Fibroblast of peridontal ligament (primary cell): Measurements from ENCODE around the gene ZNF397.
A peak's percentile ranks its signal among the peaks of the same experiment; 100 is the strongest.
"Not testable (repeated sequence)": the region's sequence is repeated elsewhere in the genome, so short reads cannot be mapped to it uniquely, and the experiment has no call there.

Source experiments
- DNase-seq: peaks from one replicate; pipeline ENCODE4 v3.0.0-alpha.2; 2010; ENCODE audit errors: extremely low read depth

ZNF397 gene

DNA sequence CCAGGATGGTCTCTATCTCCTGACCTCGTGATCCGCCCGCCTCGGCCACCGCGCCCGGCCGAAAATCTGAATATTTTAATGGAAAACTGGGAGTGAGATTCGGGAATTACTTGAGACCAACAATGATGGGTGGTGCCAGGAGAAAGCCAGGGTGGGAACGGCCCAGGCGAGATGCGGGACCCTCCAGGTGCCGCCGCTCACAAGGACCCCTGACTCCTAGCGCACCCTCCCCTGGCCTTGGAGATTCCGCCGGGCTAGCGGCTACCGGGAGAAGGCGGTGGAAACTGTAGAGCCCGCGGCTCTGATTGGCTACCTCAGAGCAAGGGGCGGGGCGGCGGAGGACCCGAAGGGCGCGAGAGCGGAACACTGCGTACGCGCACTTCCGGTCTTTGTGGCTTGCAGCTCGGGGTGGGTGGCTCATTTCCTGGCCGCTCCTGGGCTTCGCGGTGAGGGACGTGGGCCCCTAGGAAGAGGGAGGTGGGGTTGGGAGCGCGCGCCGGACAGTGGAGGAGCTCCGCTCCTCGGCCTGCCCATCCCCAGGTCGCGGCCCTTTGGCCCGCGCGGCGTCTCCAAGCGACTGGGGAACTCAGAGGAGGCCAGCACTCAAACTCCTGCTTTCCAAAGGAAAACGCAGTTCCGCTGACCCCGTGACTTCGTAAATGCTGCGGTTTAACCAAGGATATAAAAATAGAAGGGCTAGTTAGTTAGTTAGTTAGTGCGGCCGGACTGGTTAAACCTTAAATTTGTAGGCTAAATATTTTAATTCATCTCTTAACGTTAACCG lies at the start of gene ZNF397:
Gene ZNF397, plus strand, starts transcription at position 371 of the 784 bp plus-strand sequence. CDS start 1,437 bp downstream, outside the sequence.
- peak; percentile 94 for DNase-seq

DNA sequence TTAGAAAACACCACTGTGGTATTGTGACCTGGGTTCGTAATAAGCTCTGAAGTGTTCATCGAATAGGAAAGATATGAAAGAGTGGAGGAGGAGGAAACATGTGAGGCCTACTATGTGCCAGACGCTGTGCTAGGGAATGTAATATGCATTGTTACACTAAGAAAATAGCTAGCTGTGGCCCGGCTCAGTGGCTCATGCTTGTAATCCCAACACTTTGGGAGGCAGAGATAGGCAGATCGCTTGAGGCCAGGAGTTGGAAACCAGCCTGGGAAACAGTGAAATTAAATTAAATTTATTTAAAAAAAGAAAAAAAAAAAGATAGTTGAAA lies 49.2 kb upstream of the ZNF397 start:
- no peak for DNase-seq

DNA sequence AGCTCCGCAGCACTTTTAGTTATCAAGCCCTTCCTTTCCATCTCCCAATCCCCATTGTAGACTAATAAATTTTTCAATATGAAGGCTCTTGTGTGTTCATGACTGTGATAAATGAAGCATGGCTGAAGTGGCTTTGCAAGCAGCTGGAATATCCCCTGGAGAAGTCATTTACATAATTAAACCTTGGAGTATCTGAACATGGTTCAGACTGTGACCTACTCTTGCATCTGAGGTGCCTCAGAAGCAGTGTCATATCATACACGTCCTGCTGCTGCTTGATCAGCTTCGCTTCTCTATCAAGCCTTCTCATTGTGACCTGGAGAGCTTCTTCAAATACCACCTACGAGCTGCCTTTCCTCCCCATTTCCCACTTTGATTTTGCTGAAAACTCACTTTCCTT lies 48.4 kb upstream of the ZNF397 start:
- no peak for DNase-seq

DNA sequence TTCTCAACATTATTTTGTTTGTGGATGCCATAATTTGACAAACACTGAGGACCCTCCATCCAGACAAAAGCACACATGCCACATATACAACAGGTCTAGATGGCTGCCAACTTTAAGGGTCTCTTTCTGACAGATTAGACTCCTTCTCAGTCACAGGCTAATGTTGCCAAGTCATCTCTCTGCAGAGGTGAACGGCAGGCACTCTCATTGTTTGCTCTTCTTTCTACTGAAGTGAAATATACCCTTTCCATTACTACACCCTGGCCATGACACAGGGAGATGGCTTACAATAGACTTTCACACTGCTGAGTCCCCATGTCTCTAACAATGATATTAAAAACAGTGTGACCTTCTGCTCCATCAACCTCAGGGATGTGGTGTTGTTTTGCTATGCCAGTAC lies 47.5 kb upstream of the ZNF397 start:
- no peak for DNase-seq

DNA sequence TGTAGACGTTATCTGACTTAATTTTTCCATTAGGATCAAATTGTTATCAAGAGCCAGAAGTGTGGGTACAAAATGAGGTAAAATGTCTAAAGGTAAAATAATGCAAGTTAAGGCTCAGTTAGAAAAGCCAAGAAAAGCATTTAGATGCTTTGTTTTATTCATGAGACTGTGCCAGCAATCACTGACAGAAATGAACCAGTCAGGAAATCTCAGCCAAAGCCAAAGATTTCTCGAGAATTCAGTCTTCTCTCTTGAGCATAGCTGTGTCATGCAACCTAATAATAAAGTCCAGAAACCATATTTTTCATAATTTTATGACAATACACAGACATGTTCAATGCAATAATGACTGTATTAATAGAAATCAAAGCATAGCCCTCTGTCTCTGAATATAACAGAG lies 43.5 kb upstream of the ZNF397 start:
- DNase-seq: no peak

DNA sequence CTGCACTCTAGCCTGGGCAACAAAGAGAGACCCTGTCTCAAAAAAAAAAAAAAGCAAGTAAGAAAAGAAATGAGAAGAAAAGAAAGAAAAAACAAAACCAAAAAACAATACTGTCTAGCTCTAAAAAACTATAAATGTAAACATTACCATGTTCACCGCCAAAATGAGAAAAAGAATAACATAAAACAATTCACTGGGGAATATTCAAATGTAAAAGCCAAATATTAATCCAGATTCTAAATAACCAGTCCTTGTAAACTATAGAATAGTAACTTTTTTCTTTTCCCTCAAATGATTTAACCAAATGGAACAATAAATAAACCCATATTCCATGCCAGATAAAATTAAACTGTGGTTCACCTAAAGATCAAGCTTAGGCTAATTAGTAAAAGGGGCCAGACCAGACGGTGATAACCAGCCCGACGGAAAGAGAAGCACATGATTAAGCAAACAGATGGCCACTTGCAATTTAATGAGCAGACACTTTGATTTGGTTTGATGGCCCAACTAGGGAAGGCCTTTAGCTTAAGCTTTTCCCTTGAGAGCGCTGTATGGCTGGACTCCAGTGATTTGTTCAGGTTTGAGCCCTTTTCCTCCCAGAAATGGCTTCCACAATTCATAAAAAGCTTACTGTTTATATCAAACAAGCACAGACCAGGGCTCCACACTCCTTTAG lies 39.4 kb upstream of the ZNF397 start:
- DNase-seq: no peak

DNA sequence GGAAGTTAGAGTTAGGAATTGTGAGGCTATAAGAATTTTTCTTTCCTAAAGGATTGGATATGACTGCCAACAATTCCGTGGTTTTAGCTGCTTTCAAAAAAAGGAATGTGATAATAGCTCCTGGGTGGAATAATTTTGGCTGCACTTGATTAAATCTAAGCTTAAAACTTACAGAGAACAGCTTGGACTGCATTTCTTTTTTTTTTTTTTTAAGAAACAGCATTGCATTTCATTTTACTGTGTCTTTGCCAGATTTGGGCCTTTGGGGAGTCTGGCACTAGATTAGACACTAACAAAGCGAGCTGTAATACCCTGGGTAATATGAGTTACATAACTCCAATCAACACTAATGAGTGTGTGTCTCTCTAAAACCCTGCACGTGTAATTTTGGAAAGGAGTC lies 37.8 kb upstream of the ZNF397 start:
- DNase-seq: peak; percentile 78

DNA sequence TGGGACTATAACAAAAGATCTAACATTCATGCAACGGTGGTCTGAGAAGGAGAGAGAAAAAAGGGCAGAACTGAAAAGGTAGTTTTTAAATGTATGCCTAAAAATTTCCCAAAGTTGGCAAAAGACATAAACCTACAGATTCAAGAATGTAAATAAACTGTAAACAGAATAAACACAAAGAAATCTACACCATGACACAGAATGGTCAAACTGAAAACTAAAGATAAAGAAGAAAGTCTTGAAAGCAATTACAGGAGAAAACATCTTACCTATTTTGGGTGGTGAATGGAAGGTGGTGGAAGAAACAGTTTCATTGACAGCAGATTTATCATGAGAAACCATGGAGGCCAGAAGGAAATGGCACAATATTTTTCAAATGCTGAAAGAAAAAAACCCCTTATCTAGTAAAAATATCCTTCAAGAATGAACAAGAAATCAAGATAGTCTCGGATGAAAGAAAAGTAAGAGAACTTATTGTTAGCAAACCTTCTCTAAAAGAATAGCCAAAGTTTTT lies 35.6 kb upstream of the ZNF397 start:
- no peak for DNase-seq

DNA sequence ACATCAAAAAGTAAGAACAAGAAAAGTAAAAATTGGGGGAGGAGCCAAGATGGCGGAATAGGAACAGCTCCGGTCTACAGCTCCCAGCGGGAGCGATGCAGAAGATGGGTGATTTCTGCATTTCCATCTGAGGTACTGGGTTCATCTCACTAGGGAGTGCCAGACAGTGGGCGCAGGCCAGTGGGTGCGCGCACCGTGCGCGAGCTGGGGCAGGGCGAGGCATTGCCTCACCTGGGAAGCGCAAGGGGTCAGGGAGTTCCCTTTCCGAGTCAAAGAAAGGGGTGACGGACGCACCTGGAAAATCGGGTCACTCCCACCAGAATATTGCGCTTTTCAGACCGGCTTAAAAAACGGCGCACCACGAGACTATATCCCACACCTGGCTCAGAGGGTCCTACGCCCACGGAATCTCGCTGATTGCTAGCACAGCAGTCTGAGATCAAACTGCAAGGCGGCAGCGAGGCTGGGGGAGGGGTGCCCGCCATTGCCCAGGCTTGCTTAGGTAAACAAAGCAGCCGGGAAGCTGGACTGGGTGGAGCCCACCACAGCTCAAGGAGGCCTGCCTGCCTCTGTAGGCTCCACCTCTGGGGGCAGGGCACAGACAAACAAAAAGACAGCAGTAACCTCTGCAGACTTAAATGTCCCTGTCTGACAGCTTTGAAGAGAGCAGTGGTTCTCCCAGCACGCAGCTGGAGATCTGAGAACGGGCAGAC lies 34.9 kb upstream of the ZNF397 start:
- DNase-seq: not testable (repeated sequence)

DNA sequence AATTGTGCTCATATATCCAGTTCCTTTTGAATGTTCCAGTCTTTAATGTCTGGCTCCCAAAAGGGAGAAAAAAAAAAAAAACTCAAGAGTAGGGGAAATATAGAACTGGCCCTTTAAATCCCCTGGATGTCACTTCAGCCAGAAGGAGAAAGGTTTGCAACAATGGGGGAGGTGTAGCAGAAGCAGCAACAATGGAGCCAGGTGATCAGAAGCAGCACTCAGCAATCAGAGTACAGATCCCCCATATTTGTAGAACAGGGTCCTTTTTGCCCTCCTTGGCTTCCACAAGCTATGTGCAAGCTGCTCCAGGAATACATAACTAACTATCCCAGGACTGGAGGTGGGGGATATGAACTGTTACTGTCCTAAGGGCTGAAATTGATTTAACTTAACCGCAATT lies 25.8 kb upstream of the ZNF397 start:
- DNase-seq: no peak

DNA sequence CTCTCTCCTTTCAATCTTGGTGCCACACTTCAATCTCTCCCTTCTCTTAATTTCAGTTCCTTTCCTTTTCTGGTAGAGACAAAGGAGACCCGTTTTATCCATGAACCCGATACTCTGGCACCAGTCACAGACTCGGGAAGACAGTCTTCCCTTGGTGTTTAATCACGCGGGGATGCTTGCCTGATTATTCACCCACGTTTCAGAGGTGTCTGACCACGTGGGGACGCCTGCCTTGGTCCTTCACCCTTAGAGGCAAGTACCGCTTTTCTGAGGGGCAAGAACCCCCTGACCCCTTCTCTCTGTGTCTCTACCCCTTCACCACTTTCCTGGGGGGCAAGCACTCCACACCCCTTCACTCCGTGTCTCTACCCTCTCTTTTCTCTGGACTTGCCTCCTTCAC lies 24.2 kb upstream of the ZNF397 start:
- not testable (repeated sequence) for DNase-seq

DNA sequence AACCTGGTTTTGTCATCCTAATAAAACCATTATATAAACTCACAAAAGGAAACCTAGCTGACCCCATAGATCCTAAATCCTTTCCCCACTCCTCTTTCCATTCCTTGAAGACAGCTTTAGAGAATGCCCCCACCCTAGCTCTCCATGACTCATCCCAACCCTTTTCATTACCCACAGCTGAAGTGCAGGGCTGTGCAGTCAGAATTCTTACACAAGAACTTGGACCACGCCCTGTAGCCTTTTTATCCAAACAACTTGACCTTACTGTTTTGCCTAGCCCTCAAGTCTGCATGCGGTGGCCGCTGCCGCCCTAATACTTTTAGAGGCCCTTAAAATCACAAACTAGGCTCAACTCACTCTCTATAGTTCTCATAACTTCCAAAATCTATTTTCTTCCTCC lies 21.5 kb upstream of the ZNF397 start:
- DNase-seq: peak; percentile 25

DNA sequence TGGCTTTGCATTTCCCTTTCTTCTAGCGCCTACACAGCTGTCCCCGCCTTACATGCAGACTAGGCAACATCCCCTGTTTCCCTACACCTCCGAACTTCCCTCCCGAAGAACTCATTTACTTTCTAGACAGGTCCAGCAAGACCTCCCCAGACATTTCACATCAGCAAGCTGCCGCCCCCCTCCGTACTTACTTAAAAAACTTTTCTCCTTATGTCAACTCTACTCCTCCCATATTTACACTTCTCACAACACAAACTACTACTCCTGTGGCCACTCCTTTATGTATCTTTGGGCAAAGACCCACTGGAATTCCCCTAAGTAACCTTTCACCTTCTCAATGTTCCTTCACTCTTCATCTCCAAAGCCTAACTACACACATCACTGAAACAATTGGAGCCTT lies 20.4 kb upstream of the ZNF397 start:
- no peak for DNase-seq

DNA sequence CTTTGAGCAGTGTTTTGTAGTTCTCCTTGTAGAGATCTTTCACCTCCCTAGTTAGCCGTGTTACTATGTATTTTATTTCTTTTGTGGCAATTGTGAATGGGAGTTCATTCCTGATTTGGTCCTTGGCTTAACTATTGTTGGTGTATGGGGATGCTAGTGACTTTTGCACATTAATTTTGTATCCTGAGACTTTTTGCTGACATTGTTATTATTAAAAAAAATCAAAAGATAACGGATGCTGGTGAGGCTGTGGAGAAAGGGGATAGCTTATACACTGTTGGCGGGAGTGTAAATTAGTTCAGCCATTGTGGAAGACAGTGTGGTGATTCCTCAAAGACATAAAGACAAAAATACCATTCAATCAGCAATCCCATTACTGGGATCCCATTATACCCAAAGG lies 17.0 kb upstream of the ZNF397 start:
- DNase-seq: no peak

DNA sequence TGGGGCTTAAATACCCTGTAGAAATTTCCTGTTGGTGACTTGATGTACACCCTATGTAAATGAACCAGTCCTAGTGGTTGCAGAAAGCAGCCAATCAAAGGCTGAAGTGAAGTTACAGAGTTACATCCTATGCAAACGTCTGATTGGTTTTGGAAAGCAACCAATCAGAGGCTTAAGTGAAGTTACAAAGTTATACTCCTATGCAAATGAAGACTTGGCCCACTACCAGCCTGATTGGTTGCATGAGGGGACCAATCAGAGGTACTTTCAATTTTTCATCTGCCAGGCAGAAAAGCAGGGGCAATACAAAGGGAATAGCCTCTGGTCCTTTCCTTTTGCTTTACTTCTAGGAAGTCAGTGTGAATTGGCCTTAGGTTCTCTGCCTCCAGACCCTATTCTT lies 13.6 kb upstream of the ZNF397 start:
- no peak for DNase-seq

DNA sequence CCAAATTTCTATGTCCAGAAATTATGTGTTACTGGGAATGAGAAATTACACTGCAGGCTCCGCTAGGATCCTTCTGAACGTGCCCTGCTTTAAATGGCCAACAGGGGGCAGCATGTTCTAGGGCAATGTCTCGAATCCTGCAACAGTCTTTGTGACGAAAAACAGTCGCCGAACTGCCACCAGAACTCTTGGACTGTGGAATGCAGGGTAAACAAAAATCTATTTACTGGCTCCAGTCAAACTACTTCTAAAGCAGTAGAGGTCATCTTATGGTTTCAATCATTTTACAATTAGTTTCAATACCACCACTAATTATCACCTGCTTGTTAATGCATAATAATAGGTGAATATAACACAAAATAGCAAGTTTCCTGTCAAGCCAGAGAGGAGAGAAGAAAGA lies 9.8 kb upstream of the ZNF397 start:
- peak; percentile 79 for DNase-seq

DNA sequence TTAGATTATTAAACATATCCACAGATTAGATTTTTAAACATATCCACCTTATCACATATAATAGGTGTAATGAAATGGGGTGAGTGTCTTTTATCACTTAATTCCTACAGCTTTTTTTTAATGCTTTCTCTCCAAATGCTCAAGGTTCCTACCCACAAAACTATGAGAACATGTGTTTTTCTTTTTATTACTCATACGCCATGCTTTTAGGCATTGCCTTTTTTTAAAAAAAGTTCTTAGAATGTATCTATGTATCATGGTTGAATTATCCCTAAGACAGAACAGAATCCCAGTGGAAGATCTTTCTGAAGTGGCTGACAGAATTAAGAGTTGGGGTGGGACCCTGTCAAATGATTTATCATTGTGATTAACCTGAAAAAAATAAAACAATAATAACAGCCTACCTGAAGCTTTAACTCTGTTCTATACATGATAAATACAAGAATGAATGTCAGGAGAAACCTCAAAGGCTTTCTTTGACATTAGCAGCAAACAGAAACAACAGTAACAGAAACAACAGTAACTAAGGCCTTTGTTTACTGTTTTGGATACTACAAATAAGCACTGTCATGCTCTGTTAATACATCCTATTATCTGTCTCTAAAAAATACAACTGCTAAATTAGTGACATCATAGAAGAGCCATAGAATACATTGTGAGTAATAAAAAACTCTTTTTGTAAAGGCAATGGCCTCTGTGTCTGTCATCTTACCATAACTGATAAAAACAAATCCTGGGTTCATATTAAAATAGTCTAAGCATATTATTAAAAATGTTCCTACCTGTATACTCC lies 4.1 kb upstream of the ZNF397 start:
- peak; percentile 15 for DNase-seq

DNA sequence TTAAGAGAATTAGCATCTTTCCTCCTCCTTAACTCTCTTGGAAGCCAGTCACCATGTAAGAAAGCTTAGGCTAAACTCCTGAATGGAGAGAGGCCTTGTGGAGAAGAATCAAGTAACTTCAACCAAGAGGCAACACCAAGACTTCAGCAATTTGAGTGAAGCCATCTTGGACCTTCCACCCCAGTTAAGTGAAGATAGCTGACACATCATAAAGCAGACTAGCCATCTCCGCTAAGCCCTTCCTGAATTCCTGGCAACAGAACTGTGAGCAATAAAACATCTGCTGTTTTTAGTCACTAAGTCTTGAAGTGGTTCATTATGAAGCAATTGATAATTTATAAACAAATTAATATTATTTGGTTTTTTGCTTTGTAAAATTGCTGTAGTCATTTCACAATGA lies 1.5 kb upstream of the ZNF397 start:
- no peak for DNase-seq

DNA sequence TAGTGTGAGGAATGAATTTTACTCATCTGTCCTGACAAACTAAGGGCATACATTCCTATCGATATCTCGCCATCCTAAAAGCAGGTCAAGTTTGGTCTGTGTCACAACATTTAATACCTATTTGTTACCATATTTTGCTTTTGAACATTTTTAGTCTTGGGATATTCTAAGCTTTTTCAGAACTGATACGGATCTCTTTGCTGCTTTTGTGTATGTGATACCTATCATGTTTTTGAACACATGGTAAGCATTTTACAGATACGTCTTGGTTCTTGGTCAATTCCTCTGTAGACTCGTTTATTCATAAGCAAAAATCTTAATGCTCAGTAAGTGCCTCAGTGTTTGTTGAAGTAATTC lies 592 bp downstream of the ZNF397 start:
- DNase-seq: no peak

DNA sequence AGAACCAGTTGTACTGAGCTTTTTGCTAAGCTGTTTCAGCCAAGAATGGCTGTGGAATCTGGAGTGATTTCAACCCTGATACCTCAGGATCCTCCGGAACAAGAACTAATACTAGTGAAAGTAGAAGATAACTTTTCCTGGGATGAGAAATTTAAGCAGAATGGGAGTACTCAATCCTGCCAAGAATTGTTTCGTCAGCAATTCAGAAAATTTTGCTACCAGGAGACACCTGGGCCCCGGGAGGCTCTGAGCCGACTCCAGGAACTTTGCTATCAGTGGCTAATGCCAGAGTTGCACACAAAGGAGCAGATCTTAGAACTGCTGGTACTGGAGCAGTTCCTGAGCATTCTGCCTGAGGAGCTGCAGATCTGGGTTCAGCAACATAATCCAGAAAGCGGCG lies 1.6 kb downstream of the ZNF397 start:
- DNase-seq: no peak

DNA sequence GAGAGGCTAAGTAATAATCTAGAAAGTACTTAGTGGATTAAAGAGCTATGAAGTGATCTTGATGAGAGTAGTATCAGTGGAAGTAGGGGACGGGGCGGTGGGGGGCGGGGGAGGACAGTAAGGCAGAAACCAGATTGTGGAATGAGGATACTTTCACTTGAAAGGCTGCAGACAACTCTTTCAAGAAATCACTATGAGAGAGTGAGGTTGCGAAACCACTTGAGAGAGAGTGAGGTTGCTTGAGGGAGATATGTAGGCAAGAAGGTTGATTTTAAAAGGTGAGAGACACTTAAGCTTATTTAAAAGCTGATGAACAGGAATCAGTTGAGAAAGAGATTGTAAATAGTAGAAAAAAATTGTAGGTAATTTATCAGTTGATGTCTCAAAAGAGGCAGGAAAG lies 3.8 kb downstream of the ZNF397 start:
- no peak for DNase-seq

DNA sequence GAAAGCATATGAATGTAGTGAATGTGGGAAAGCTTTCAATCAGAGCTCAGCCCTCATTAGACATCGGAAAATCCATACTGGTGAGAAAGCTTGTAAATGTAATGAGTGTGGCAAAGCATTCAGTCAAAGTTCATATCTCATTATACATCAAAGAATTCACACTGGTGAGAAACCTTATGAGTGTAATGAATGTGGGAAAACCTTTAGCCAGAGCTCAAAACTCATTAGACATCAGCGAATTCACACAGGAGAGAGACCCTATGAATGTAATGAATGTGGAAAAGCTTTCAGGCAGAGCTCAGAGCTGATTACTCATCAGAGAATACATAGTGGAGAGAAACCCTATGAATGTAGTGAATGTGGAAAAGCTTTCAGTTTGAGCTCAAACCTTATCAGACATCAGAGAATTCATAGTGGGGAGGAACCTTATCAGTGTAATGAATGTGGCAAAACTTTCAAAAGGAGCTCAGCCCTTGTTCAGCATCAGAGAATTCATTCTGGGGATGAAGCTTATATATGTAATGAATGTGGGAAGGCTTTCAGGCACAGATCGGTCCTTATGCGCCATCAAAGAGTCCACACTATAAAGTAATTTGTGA lies 5.0 kb downstream of the ZNF397 start:
- no peak for DNase-seq
